A549 treated with dexamethasone at 1 μM for 4 hours (cell line): ENCODE results near the gene DNAJB5. TPM values are rescaled to one million over a fixed set of nuclear protein-coding genes. Genes with fewer than 3 reads are reported as not detected.

Source experiments
- total RNA-seq: library from RNA; stranded (reverse); fragments of 200-300 nt; extraction: Qiagen RNA extraction; gene quantifications from 5 replicates; pipeline ENCODE4 v1.2.3, GENCODE V29; 2022

Gene DNAJB5
- 11.7 to 13.9 TPM (median 13.0 TPM) in 5 replicates for total RNA-seq

GRCh38 chr9:34989003-34989945, at the start of gene DNAJB5:
DNAJB5 (plus strand) TSS chr9:34989745; CDS start chr9:34990631, 886 bp downstream.

GRCh38 chr9:34957492-34958410, 31.8 kb upstream of the DNAJB5 start, which contains the start of gene PHF24:
PHF24 (plus strand) TSS chr9:34958285; CDS start chr9:34971299, 13,014 bp downstream.

Other genes starting within 250 kb of the DNAJB5 start
- gene PHF24, start 31.5 kb upstream of the DNAJB5 start, total RNA-seq = 0.08 to 0.19 TPM (median 0.14 TPM) in 5 replicates
- gene VCP, start 82.9 kb downstream of the DNAJB5 start, total RNA-seq = 233 to 308 TPM (median 293 TPM) in 5 replicates
- 31.3 to 48.0 TPM (median 47.2 TPM) in 5 replicates for gene FANCG, start 90.2 kb downstream of the DNAJB5 start, total RNA-seq
- 36.4 to 47.2 TPM (median 46.2 TPM) in 5 replicates for gene PIGO, start 106.8 kb downstream of the DNAJB5 start, total RNA-seq
- 200 to 254 TPM (median 236 TPM) in 5 replicates for gene STOML2, start 113.4 kb downstream of the DNAJB5 start, total RNA-seq
- gene ATOSB, start 126.1 kb downstream of the DNAJB5 start, total RNA-seq = 8.8 to 14.3 TPM (median 11.8 TPM) in 5 replicates
- gene UNC13B, start 172.3 kb downstream of the DNAJB5 start, total RNA-seq = 9.2 to 13.5 TPM (median 12.8 TPM) in 5 replicates